HepG2 (cell line): Measurements from ENCODE around the gene EEFSEC. TPM values are rescaled to one million over a fixed set of nuclear protein-coding genes. Genes with fewer than 3 reads are reported as not detected.

ENCODE experiments used
- ATAC-seq: fragments of 200-7000 bp; cut with Tn5 transposase; 3 replicates; pipeline ENCODE4 v1.9.1; 2020; ENCODE audit warnings: mild to moderate bottlenecking, moderate library complexity
- BruUV-seq: library from RNA; stranded (reverse); fragments of 400-500 nt; replicated peaks from 2 replicates; lab custom pipeline; 2021; lab: Mats Ljungman, UMichigan
- CTCF ChIA-PET: fragments of 300-600 bp; formaldehyde crosslinking; extraction: SDS; loops from one replicate; lab custom pipeline; 2021; ENCODE audit warnings: low total read pairs, inconsistent platforms, low intra/inter-chr PET ratio; lab: Yijun Ruan, JAX
- POLR2A ChIA-PET: fragments of 350-600 bp; sonication (Branson Sonifier 250); formaldehyde crosslinking; loops from one replicate; lab custom pipeline; 2020; ENCODE audit warnings: antibody characterized with exemption, inconsistent platforms; lab: Yijun Ruan, JAX
- DNase-seq: peaks from one replicate; pipeline ENCODE4 v3.0.0-alpha.2; 2015; ENCODE audit warnings: low spot score
- FAIRE-seq: peaks from 3 replicates; lab custom pipeline; 2011; peaks lifted over from hg19 to GRCh38; lab: Jason Lieb, UNC
- H2AFZ ChIP-seq: one replicate; pipeline ENCODE4 v1.6.1; 2011; ENCODE audit warnings: low read length, inconsistent platforms
- H3K27ac ChIP-seq: fragments of 300-600 bp; 3 replicates; pipeline ENCODE4 v1.8.0; 2011; ENCODE audit warnings: mixed run types, mild to moderate bottlenecking, mixed read lengths, low read length, inconsistent platforms; ENCODE audit not compliant: insufficient read depth; ENCODE audit errors: extremely low read length
- H3K27me3 ChIP-seq, 2 experiments: fragments of 200-600 bp in 1 of 2; 2 replicates in 1 of 2; 3 replicates in 1 of 2; pipeline versions ENCODE4 v1.6.0 to v1.8.0; 2011; ENCODE audit warnings: low read length in 2 of 2, mild to moderate bottlenecking in 2 of 2, moderate library complexity in 2 of 2, inconsistent platforms in 1 of 2; ENCODE audit not compliant: insufficient read depth in 2 of 2, control insufficient read depth in 1 of 2
- H3K36me3 ChIP-seq, 2 experiments: fragments of 200-600 bp in 1 of 2; replicated peaks in 1 of 2; 2 replicates in 1 of 2; 3 replicates in 1 of 2; pipeline versions ENCODE4 v1.5.1 to v1.8.0; 2011; ENCODE audit warnings: low read length in 2 of 2, inconsistent platforms in 1 of 2; ENCODE audit not compliant: insufficient read depth in 2 of 2, control insufficient read depth in 1 of 2
- H3K4me1 ChIP-seq: 2 replicates; pipeline ENCODE4 v1.5.1; 2012; ENCODE audit warnings: low read length, inconsistent platforms; ENCODE audit not compliant: insufficient read depth
- H3K4me2 ChIP-seq: 2 replicates; pipeline ENCODE4 v1.6.0; 2011; ENCODE audit warnings: low read depth, low read length, inconsistent platforms
- H3K4me3 ChIP-seq, 3 experiments: fragments of 200-600 bp in 1 of 3; sonication (generic), shearing (Covaris generic) in 1 of 3; replicated peaks in 1 of 3; 2 replicates each; pipeline ENCODE4 v1.5.1; 2011 to 2016; ENCODE audit warnings: low read length in 3 of 3, inconsistent platforms in 2 of 3, low read depth in 2 of 3, mild to moderate bottlenecking in 2 of 3, control low read depth in 1 of 3, mixed read lengths in 1 of 3; ENCODE audit not compliant: insufficient read depth in 1 of 3
- H3K79me2 ChIP-seq: one replicate; pipeline ENCODE4 v1.6.1; 2011; ENCODE audit warnings: low read length, inconsistent platforms; ENCODE audit not compliant: insufficient read depth
- H3K9ac ChIP-seq: 2 replicates; pipeline ENCODE4 v1.6.0; 2011; ENCODE audit warnings: mild to moderate bottlenecking, low read depth, low read length, inconsistent platforms; ENCODE audit not compliant: insufficient read depth
- H3K9me3 ChIP-seq: 2 replicates; pipeline ENCODE4 v1.5.1; 2012; ENCODE audit warnings: mild to moderate bottlenecking, low read length
- H4K20me1 ChIP-seq: 2 replicates; pipeline ENCODE4 v1.6.0; 2011; ENCODE audit warnings: inconsistent platforms, mild to moderate bottlenecking, low read length, moderate library complexity; ENCODE audit not compliant: insufficient read depth
- AHR ChIP-seq: IDR thresholded peaks from 2 replicates; pipeline ENCODE4 v1.6.1; 2018; ENCODE audit warnings: missing genetic modification reagents, missing compliant biosample characterization
- CSRNP1 ChIP-seq: sonication (generic); formaldehyde crosslinking; IDR thresholded peaks from 2 replicates; pipeline ENCODE4 v1.8.1; 2023; ENCODE audit warnings: mild to moderate bottlenecking, missing genetic modification reagents
- NR2F6 ChIP-seq, 2 experiments: IDR thresholded peaks; 2 replicates each; pipeline ENCODE4 v1.6.1; 2016; ENCODE audit warnings: antibody characterized with exemption in 1 of 2, mild to moderate bottlenecking in 1 of 2
- NR3C1 ChIP-seq: sonication (generic); formaldehyde crosslinking; IDR thresholded peaks from 2 replicates; pipeline ENCODE4 v1.4.0; 2020; ENCODE audit warnings: missing genetic modification reagents
- SIX4 ChIP-seq: sonication (generic); formaldehyde crosslinking; IDR thresholded peaks from 2 replicates; pipeline ENCODE4 v1.4.0; 2020; ENCODE audit warnings: missing genetic modification reagents
- SUZ12 ChIP-seq: fragments of 150-350 bp; IDR thresholded peaks from 2 replicates; pipeline ENCODE4 v1.6.1; 2014; ENCODE audit warnings: low read depth, low read length
- THAP7 ChIP-seq: sonication (generic); formaldehyde crosslinking; IDR thresholded peaks from 2 replicates; pipeline ENCODE4 v1.8.1; 2023; ENCODE audit warnings: mild to moderate bottlenecking, missing genetic modification reagents
- ZBTB38 ChIP-seq: sonication (generic); formaldehyde crosslinking; IDR thresholded peaks from 2 replicates; pipeline ENCODE4 v1.5.1; 2020; ENCODE audit warnings: mild to moderate bottlenecking, missing genetic modification reagents
- ZMYM2 ChIP-seq: sonication (generic); formaldehyde crosslinking; IDR thresholded peaks from 2 replicates; pipeline ENCODE4 v1.8.0; 2022; ENCODE audit warnings: mild to moderate bottlenecking, missing genetic modification reagents
- ZNF124 ChIP-seq: sonication (generic); formaldehyde crosslinking; IDR thresholded peaks from 2 replicates; pipeline ENCODE4 v1.4.0; 2020; ENCODE audit warnings: missing genetic modification reagents
- ZNF24 ChIP-seq: fragments of 450-650 bp; IDR thresholded peaks from 2 replicates; pipeline ENCODE4 v1.6.1; 2017; ENCODE audit warnings: antibody characterized with exemption, mild to moderate bottlenecking
- WGBS: methylation state at CpG from one replicate; pipeline ENCODE4 v1.1.6; 2017; ENCODE audit warnings: low lambda C conversion rate; 5-methylcytosine and 5-hydroxymethylcytosine counted together
- in situ Hi-C: cut with HindIII; loops from 2 replicates; pipeline ENCODE4 v1.10.0; 2017; ENCODE audit warnings: low pct_unique_long_range_greater_than_20kb; ENCODE audit not compliant: extremely low pct_ligation_motif_present
- intact Hi-C: fragments of 100-400 bp; cut with micrococcal nuclease; formaldehyde crosslinking; loops from one replicate; pipeline ENCODE4 v1.10.0; 2022; ENCODE audit not compliant: unreplicated experiment
- polyA plus RNA-seq, 8 experiments: library from polyadenylated mRNA; depleted of rRNA in 3 of 8; stranded (reverse) in 7 of 8; unstranded in 1 of 8; fragments of >200 nt; fragmentation: Illumina TruSeq in 4 of 8; extraction: Trizol in 4 of 8; gene quantifications; 2 replicates each; pipeline versions ENCODE4 v1.2.1 to v1.2.3, GENCODE V29; 2011 to 2016; ENCODE audit warnings: low read depth in 4 of 8, missing spikeins in 1 of 8, mixed read lengths in 1 of 8; ENCODE audit not compliant: insufficient read depth in 1 of 8
- total RNA-seq, 5 experiments: library from RNA; depleted of rRNA; stranded (reverse); fragments of >200 nt; fragmentation: Illumina TruSeq; extraction: Trizol; gene quantifications; 2 replicates each; pipeline ENCODE4 v1.2.3, GENCODE V29; 2016; ENCODE audit warnings: low read depth in 1 of 5
- TF ChIP-seq, protein P1 (sequence below): sonication (generic); formaldehyde crosslinking; IDR thresholded peaks from 2 replicates; pipeline ENCODE4 v1.4.0; 2020; ENCODE audit warnings: mild to moderate bottlenecking, missing genetic modification reagents

EEFSEC gene
- total and polyA plus RNA-seq, 2 of the 13 experiments (the other 11 are each of a cell fraction or from before 2014, with no cell fraction given): 6.4 to 24.2 TPM

DNA sequence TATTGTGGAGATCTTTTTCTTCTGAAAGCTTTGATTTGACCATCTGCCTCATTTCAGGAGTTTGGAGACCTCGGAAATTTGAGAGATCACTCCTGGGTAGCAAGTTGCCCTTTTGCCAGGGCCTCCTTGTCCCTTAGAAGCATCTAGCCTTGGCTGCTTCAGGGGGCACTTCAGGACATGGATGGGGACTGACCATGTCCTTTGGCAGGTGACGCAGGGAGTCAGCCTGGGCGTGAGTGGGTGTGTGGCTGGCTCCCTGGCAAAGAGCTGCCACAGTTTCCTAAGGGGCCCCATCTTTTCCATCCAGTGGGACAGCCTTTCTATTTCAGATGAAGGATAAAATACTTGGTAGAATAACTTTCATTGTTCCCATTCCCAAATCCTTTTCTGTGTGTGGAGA is 27.6 kb downstream of the EEFSEC start (continued):
- TF ChIP-seq, protein P1, sequence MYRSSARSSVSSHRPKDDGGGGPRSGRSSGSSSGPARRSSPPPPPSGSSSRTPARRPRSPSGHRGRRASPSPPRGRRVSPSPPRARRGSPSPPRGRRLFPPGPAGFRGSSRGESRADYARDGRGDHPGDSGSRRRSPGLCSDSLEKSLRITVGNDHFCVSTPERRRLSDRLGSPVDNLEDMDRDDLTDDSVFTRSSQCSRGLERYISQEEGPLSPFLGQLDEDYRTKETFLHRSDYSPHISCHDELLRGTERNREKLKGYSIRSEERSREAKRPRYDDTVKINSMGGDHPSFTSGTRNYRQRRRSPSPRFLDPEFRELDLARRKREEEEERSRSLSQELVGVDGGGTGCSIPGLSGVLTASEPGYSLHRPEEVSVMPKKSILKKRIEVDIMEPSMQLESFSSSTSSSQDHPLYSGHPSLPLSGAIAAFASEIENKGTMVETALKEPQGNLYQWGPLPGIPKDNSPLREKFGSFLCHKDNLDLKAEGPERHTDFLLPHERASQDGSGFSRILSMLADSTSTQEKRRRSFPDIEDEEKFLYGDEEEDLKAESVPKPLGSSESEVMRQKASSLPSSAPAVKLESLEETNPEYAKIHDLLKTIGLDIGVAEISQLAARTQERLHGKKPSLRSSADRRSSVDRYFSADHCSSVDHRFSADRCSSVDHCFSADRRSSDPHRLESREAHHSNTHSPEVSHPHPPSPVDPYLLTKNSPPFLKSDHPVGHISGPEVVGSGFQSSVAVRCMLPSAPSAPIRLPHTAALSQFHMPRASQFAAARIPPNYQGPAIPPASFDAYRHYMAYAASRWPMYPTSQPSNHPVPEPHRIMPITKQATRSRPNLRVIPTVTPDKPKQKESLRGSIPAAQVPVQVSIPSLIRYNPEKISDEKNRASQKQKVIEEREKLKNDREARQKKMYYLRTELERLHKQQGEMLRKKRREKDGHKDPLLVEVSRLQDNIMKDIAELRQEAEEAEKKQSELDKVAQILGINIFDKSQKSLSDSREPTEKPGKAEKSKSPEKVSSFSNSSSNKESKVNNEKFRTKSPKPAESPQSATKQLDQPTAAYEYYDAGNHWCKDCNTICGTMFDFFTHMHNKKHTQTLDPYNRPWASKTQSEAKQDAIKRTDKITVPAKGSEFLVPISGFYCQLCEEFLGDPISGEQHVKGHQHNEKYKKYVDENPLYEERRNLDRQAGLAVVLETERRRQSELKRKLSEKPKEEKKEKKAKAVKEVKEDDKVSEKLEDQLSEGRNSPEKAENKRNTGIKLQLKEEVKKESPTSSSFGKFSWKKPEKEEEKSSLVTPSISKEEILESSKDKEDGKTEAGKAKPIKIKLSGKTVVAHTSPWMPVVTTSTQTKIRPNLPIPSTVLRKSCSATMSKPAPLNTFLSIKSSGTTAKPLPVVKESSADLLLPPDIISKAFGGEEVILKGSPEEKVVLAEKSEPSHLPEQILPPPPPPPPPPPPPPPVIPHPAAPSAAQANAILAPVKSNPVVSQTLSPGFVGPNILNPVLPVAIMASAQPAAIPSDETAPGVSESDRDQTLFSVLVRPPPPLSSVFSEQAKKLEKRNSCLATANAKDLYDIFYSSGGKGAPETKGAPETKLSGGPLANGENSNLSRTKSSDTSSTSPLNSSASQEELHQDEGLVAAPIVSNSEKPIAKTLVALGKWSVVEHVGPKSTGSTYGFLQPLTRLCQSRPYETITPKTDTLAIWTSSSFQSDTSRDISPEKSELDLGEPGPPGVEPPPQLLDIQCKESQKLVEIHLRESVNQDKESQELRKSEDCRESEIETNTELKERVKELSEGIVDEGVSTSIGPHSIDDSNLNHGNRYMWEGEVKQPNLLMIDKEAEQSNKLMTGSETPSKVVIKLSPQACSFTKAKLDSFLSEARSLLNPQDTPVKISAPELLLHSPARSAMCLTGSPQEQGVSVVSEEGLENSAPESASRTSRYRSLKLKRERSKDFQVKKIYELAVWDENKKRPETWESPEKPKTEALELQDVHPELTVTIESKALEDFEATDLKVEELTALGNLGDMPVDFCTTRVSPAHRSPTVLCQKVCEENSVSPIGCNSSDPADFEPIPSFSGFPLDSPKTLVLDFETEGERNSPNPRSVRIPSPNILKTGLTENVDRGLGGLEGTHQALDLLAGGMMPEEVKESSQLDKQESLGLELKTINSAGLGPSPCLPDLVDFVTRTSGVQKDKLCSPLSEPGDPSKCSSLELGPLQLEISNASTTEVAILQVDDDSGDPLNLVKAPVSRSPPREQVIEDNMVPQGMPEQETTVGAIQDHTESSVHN: no peak
- TF ChIP-seq AHR (CRISPR knock-in tag) (no peak), ZBTB38 (CRISPR knock-in tag) (no peak)
- TF ChIP-seq, all 625 proteins: peak for 0

GRCh38 chr3:128182656-128183055 is 29.4 kb downstream of the EEFSEC start:
- no peaks in the 10 kb centered on the region for H3K27me3 ChIP-seq
- no peak overlapping the region for H3K4me3 ChIP-seq
- no peak overlapping the region for H3K4me2 ChIP-seq
- no peaks in the 10 kb centered on the region for H3K9me3 ChIP-seq
- ChIA-PET POLR2A (interaction anchor here (0.7 kb wide), 1 partner anchor 14 kb away, joined by 3 read pairs; no protein-coding TSS in a partner anchor), CTCF (no interaction called here)
- no peak overlapping the region for H3K9ac ChIP-seq
- BruUV-seq: no TSS peak
- no peak overlapping the region for H2AFZ ChIP-seq
- no peak overlapping the region for H3K27ac ChIP-seq
- H3K4me1 ChIP-seq: peaks cover 33% of the 10 kb centered on the region
- FAIRE-seq: no peak
- H4K20me1 ChIP-seq: 0 out of 2 replicates have a peak, but pooled peaks cover under 1% of the 10 kb centered on the region
- in situ Hi-C loops (no loop called here), intact Hi-C loops (no loop called here)
- 0 out of 5 replicates have a peak, but pooled peaks cover 0 to 3% of the 10 kb centered on the region in 2 experiments for H3K36me3 ChIP-seq
- no peak for ATAC-seq
- WGBS: 94% methylated on average over 6 of the region's 6 CpGs
- TF ChIP-seq NR2F6 (IDR thresholded peaks at IDR 0.05) (no peak), NR2F6 (CRISPR knock-in tag; IDR thresholded peaks at IDR 0.05) (no peak), SIX4 (CRISPR knock-in tag) (no peak), NR3C1 (CRISPR knock-in tag) (no peak), ZNF124 (CRISPR knock-in tag) (no peak), SUZ12 (no peak), ZNF24 (no peak), CSRNP1 (CRISPR knock-in tag) (no peak), ZMYM2 (CRISPR knock-in tag) (no peak), THAP7 (CRISPR knock-in tag) (no peak)
- no peak for DNase-seq
- H3K79me2 ChIP-seq: peaks cover 52% of the 10 kb centered on the region
